Measurements from ENCODE around the gene ZC3H7A. TPM values are rescaled to one million over a fixed set of nuclear protein-coding genes. Genes with fewer than 3 reads are reported as not detected.
"Not testable (repeated sequence)": the region's sequence is repeated elsewhere in the genome, so short reads cannot be mapped to it uniquely, and the experiment has no call there.

The ZC3H7A gene
- total RNA-seq, 1 donor from 2014 or later, result 63.9 TPM

- Mint-ChIP-seq H3K27me3 (no peaks in the 10 kb centered on the region), H3K27ac (no peak overlapping the region), H3K4me1 (ENCODE audit: low read depth) (no peaks in the 10 kb centered on the region), H3K9me3 (ENCODE audit: low read depth) (no peaks in the 10 kb centered on the region), H3K4me3 (ENCODE audit: low read depth) (no peak overlapping the region), H3K36me3 (ENCODE audit: insufficient read depth) (no peaks in the 10 kb centered on the region)
- no peak for DNase-seq (ENCODE audit: low spot score, unreplicated experiment)
- no peak for TF ChIP-seq CTCF (IDR thresholded peaks at IDR 0.05; ENCODE audit: unreplicated experiment)
Measured at GRCh38 chr16:11828696-11829095, 31.6 kb upstream of the ZC3H7A start.

- H3K36me3 Mint-ChIP-seq (ENCODE audit: insufficient read depth); H3K4me3 Mint-ChIP-seq (ENCODE audit: low read depth); DNase-seq (ENCODE audit: low spot score, unreplicated experiment); H3K27ac Mint-ChIP-seq; H3K9me3 Mint-ChIP-seq (ENCODE audit: low read depth); H3K27me3 Mint-ChIP-seq; H3K4me1 Mint-ChIP-seq (ENCODE audit: low read depth): not testable (repeated sequence)
Measured at GRCh38 chr16:11825520-11826165, 28.6 kb upstream of the ZC3H7A start.

GRCh38 chr16:11824362-11824761, 27.3 kb upstream of the ZC3H7A start:
- H3K27ac Mint-ChIP-seq, result no peak overlapping the region
- H3K4me3 Mint-ChIP-seq (ENCODE audit: low read depth), result no peak overlapping the region
- no peak for DNase-seq (ENCODE audit: low spot score, unreplicated experiment)
- TF ChIP-seq CTCF (IDR thresholded peaks at IDR 0.05; ENCODE audit: unreplicated experiment), result no peak
- H3K9me3 Mint-ChIP-seq (ENCODE audit: low read depth), result no peaks in the 10 kb centered on the region
- no peaks in the 10 kb centered on the region for H3K36me3 Mint-ChIP-seq (ENCODE audit: insufficient read depth)
- no peaks in the 10 kb centered on the region for H3K27me3 Mint-ChIP-seq
- no peaks in the 10 kb centered on the region for H3K4me1 Mint-ChIP-seq (ENCODE audit: low read depth)

GRCh38 chr16:11823645-11824044, 26.6 kb upstream of the ZC3H7A start:
- H3K27ac Mint-ChIP-seq; H3K27me3 Mint-ChIP-seq; H3K36me3 Mint-ChIP-seq (ENCODE audit: insufficient read depth); H3K9me3 Mint-ChIP-seq (ENCODE audit: low read depth); H3K4me1 Mint-ChIP-seq (ENCODE audit: low read depth); H3K4me3 Mint-ChIP-seq (ENCODE audit: low read depth); DNase-seq (ENCODE audit: low spot score, unreplicated experiment): not testable (repeated sequence)

- H3K27ac Mint-ChIP-seq, result no peak overlapping the region
- no peak for TF ChIP-seq CTCF (IDR thresholded peaks at IDR 0.05; ENCODE audit: unreplicated experiment)
- no peaks in the 10 kb centered on the region for H3K27me3 Mint-ChIP-seq
- H3K4me3 Mint-ChIP-seq (ENCODE audit: low read depth), result no peak overlapping the region
- no peaks in the 10 kb centered on the region for H3K36me3 Mint-ChIP-seq (ENCODE audit: insufficient read depth)
- DNase-seq (ENCODE audit: low spot score, unreplicated experiment), result no peak
- no peaks in the 10 kb centered on the region for H3K9me3 Mint-ChIP-seq (ENCODE audit: low read depth)
- no peaks in the 10 kb centered on the region for H3K4me1 Mint-ChIP-seq (ENCODE audit: low read depth)
Measured at GRCh38 chr16:11819798-11820197, 22.7 kb upstream of the ZC3H7A start.

GRCh38 chr16:11818970-11819369, 21.9 kb upstream of the ZC3H7A start:
- H3K36me3 Mint-ChIP-seq (ENCODE audit: insufficient read depth); H3K4me1 Mint-ChIP-seq (ENCODE audit: low read depth); H3K27me3 Mint-ChIP-seq; DNase-seq (ENCODE audit: low spot score, unreplicated experiment); H3K4me3 Mint-ChIP-seq (ENCODE audit: low read depth); H3K9me3 Mint-ChIP-seq (ENCODE audit: low read depth); H3K27ac Mint-ChIP-seq: not testable (repeated sequence)

- no peak overlapping the region for H3K4me3 Mint-ChIP-seq (ENCODE audit: low read depth)
- TF ChIP-seq CTCF (IDR thresholded peaks at IDR 0.05; ENCODE audit: unreplicated experiment), result no peak
- no peaks in the 10 kb centered on the region for H3K27me3 Mint-ChIP-seq
- H3K9me3 Mint-ChIP-seq (ENCODE audit: low read depth), result no peaks in the 10 kb centered on the region
- DNase-seq (ENCODE audit: low spot score, unreplicated experiment), result no peak
- H3K27ac Mint-ChIP-seq, result no peak overlapping the region
- no peaks in the 10 kb centered on the region for H3K36me3 Mint-ChIP-seq (ENCODE audit: insufficient read depth)
- H3K4me1 Mint-ChIP-seq (ENCODE audit: low read depth), result no peaks in the 10 kb centered on the region
Measured at GRCh38 chr16:11816123-11816522, 19.1 kb upstream of the ZC3H7A start.

GRCh38 chr16:11814800-11815199, 17.7 kb upstream of the ZC3H7A start:
- not testable (repeated sequence) for H3K9me3 Mint-ChIP-seq (ENCODE audit: low read depth); DNase-seq (ENCODE audit: low spot score, unreplicated experiment); H3K27ac Mint-ChIP-seq; H3K4me3 Mint-ChIP-seq (ENCODE audit: low read depth); H3K4me1 Mint-ChIP-seq (ENCODE audit: low read depth); H3K27me3 Mint-ChIP-seq; H3K36me3 Mint-ChIP-seq (ENCODE audit: insufficient read depth)
